Muscle of leg (tissue), 11 donors: Measurements from ENCODE around the gene ETV4. TPM values are rescaled to one million over a fixed set of nuclear protein-coding genes. Genes with fewer than 3 reads are reported as not detected.

Source experiments
- DNase-seq: peaks from one replicate; pipeline ENCODE4 v3.0.0; 2013
- H3K27ac ChIP-seq: one replicate; pipeline ENCODE4 v1.5.1; 2013; ENCODE audit warnings: mild to moderate bottlenecking, low read length, control low read depth
- H3K27me3 ChIP-seq: one replicate; pipeline ENCODE4 v1.6.1; 2013; ENCODE audit warnings: low read length; ENCODE audit not compliant: control insufficient read depth, insufficient read depth
- H3K36me3 ChIP-seq: one replicate; pipeline ENCODE4 v1.6.1; 2013; ENCODE audit warnings: low read length; ENCODE audit not compliant: control insufficient read depth, insufficient read depth
- H3K4me1 ChIP-seq: one replicate; pipeline ENCODE4 v1.6.1; 2013; ENCODE audit warnings: low read length; ENCODE audit not compliant: control insufficient read depth, insufficient read depth
- H3K4me3 ChIP-seq: one replicate; pipeline ENCODE4 v1.5.1; 2013; ENCODE audit warnings: low read length, control low read depth
- H3K9me3 ChIP-seq: replicated peaks from 2 replicates; pipeline ENCODE4 v1.6.1; 2013; ENCODE audit warnings: low read depth, low read length; ENCODE audit not compliant: control insufficient read depth
- WGBS: methylation state at CpG from one replicate; pipeline ENCODE4 v1.1.5; 2013; ENCODE audit warnings: missing lambda C conversion rate; ENCODE audit not compliant: insufficient coverage; 5-methylcytosine and 5-hydroxymethylcytosine counted together
- polyA plus RNA-seq, 8 donors: library from polyadenylated mRNA; unstranded; fragments of 120-200 nt; gene quantifications; one replicate each; pipeline versions ENCODE4 v1.2.1 to v1.2.3, GENCODE V29; 2013; ENCODE audit warnings: inconsistent platforms in 1 of 8, low replicate concordance in 1 of 8; ENCODE audit not compliant: insufficient read length in 8 of 8, insufficient read depth in 1 of 8
- total RNA-seq: library from RNA; stranded (reverse); fragments of 120-200 nt; gene quantifications from one replicate; pipeline ENCODE4 v1.2.4, GENCODE V29; 2013

Gene ETV4
- total and polyA plus RNA-seq, 9 donors: 4.0 to 10.0 (median 6.4) TPM

GRCh38 chr17:43545383-43545632, 832 bp downstream of the ETV4 start:
- Histone ChIP-seq H3K36me3 (no peaks in the 10 kb centered on the region), H3K27me3 (peaks cover 60% of the 10 kb centered on the region), H3K4me1 (peaks cover 20% of the 10 kb centered on the region), H3K4me3 (peak overlapping the region; percentile 42), H3K9me3 (no peaks in the 10 kb centered on the region), H3K27ac (no peak overlapping the region)
- no peak for DNase-seq
- WGBS: 0% methylated on average over 12 of the region's 21 CpGs

GRCh38 chr17:43543771-43544575, 2.2 kb downstream of the ETV4 start:
- Histone ChIP-seq H3K4me3 (no peak overlapping the region), H3K27ac (no peak overlapping the region), H3K36me3 (no peaks in the 10 kb centered on the region), H3K9me3 (no peaks in the 10 kb centered on the region), H3K4me1 (peaks cover 20% of the 10 kb centered on the region), H3K27me3 (peaks cover 56% of the 10 kb centered on the region)
- WGBS: no CpG with 5 or more reads among the region's 7 CpGs
- no peak for DNase-seq

GRCh38 chr17:43543300-43543699, 2.8 kb downstream of the ETV4 start:
- no CpG with 5 or more reads among the region's 4 CpGs for WGBS
- H3K27me3 ChIP-seq: peaks cover 56% of the 10 kb centered on the region
- H3K9me3 ChIP-seq: no peaks in the 10 kb centered on the region
- H3K4me1 ChIP-seq: peaks cover 20% of the 10 kb centered on the region
- DNase-seq: no peak
- no peak overlapping the region for H3K4me3 ChIP-seq
- H3K27ac ChIP-seq: no peak overlapping the region
- no peaks in the 10 kb centered on the region for H3K36me3 ChIP-seq

- Histone ChIP-seq H3K9me3 (no peaks in the 10 kb centered on the region), H3K4me1 (peaks cover 20% of the 10 kb centered on the region), H3K27me3 (peaks cover 51% of the 10 kb centered on the region), H3K27ac (no peak overlapping the region), H3K36me3 (no peaks in the 10 kb centered on the region), H3K4me3 (no peak overlapping the region)
- WGBS: no CpG with 5 or more reads among the region's 8 CpGs
- DNase-seq: no peak
Observed at GRCh38 chr17:43542859-43543258, 3.3 kb downstream of the ETV4 start.

GRCh38 chr17:43540821-43541674, 5.1 kb downstream of the ETV4 start:
- no peaks in the 10 kb centered on the region for H3K9me3 ChIP-seq
- 38% methylated on average over 6 of the region's 11 CpGs for WGBS
- peaks cover 36% of the 10 kb centered on the region for H3K27me3 ChIP-seq
- H3K36me3 ChIP-seq: peaks cover 3% of the 10 kb centered on the region
- H3K27ac ChIP-seq: no peak overlapping the region
- H3K4me1 ChIP-seq: peaks cover 15% of the 10 kb centered on the region
- DNase-seq: no peak
- H3K4me3 ChIP-seq: no peak overlapping the region

GRCh38 chr17:43536236-43536992, 9.7 kb downstream of the ETV4 start:
- no peak overlapping the region for H3K4me3 ChIP-seq
- H3K4me1 ChIP-seq: peaks cover 6% of the 10 kb centered on the region
- no peak overlapping the region for H3K27ac ChIP-seq
- DNase-seq: peak; percentile 37
- H3K9me3 ChIP-seq: no peaks in the 10 kb centered on the region
- peaks cover 3% of the 10 kb centered on the region for H3K36me3 ChIP-seq
- no peaks in the 10 kb centered on the region for H3K27me3 ChIP-seq
- 54% methylated on average over 3 of the region's 6 CpGs for WGBS

GRCh38 chr17:43534909-43535308, 11.2 kb downstream of the ETV4 start:
- Histone ChIP-seq H3K9me3 (no peaks in the 10 kb centered on the region), H3K36me3 (peaks cover 3% of the 10 kb centered on the region), H3K4me3 (no peak overlapping the region), H3K27ac (no peak overlapping the region), H3K4me1 (peaks cover 21% of the 10 kb centered on the region), H3K27me3 (no peaks in the 10 kb centered on the region)
- DNase-seq: no peak
- WGBS: 88% methylated on average over 5 of the region's 5 CpGs

- DNase-seq: no peak
- 87% methylated on average over 4 of the region's 4 CpGs for WGBS
Observed at GRCh38 chr17:43533699-43534098, 12.4 kb downstream of the ETV4 start.

GRCh38 chr17:43532581-43532980, 13.6 kb downstream of the ETV4 start:
- 84% methylated on average over 4 of the region's 10 CpGs for WGBS
- peaks cover 40% of the 10 kb centered on the region for H3K4me1 ChIP-seq
- no peak overlapping the region for H3K27ac ChIP-seq
- no peaks in the 10 kb centered on the region for H3K9me3 ChIP-seq
- H3K4me3 ChIP-seq: no peak overlapping the region
- DNase-seq: no peak
- no peaks in the 10 kb centered on the region for H3K27me3 ChIP-seq
- H3K36me3 ChIP-seq: peaks cover 12% of the 10 kb centered on the region

More at GRCh38 chr17:43533699-43534098, 12.4 kb downstream of the ETV4 start:
- Histone ChIP-seq H3K9me3 (no peaks in the 10 kb centered on the region), H3K36me3 (peaks cover 6% of the 10 kb centered on the region), H3K27ac (no peak overlapping the region), H3K4me1 (peaks cover 32% of the 10 kb centered on the region), H3K4me3 (no peak overlapping the region), H3K27me3 (no peaks in the 10 kb centered on the region)

- DNase-seq: no peak
- no peak overlapping the region for H3K27ac ChIP-seq
- H3K9me3 ChIP-seq: no peaks in the 10 kb centered on the region
- H3K36me3 ChIP-seq: peaks cover 17% of the 10 kb centered on the region
- no peak overlapping the region for H3K4me3 ChIP-seq
- 60% methylated on average over 2 of the region's 8 CpGs for whole genome bisulfite sequencing
- peaks cover 43% of the 10 kb centered on the region for H3K4me1 ChIP-seq
- H3K27me3 ChIP-seq: no peaks in the 10 kb centered on the region
Observed at GRCh38 chr17:43531955-43532354, 14.2 kb downstream of the ETV4 start.
